Activated CD4-positive, alpha-beta T cell treated with anti-CD3 and anti-CD28 coated beads for 36 hours (primary cell): Measurements from ENCODE around the gene TNC. TPM values are rescaled to one million over a fixed set of nuclear protein-coding genes. Genes with fewer than 3 reads are reported as not detected.
A peak's percentile ranks its signal among the peaks of the same experiment; 100 is the strongest.

Source experiments
- ATAC-seq: fragments of 200-7000 bp; cut with Tn5 transposase; one replicate; pipeline ENCODE4 v1.10.0; 2021; ENCODE audit warnings: mild to moderate bottlenecking, moderate library complexity
- CTCF ChIA-PET: fragments of 350-600 bp; sonication (Branson Sonifier 250); formaldehyde crosslinking; loops from one replicate; lab custom pipeline; 2021; ENCODE audit warnings: antibody characterized with exemption; lab: Charles Lee
- POLR2A ChIA-PET: fragments of 350-600 bp; sonication (Branson Sonifier 250); formaldehyde crosslinking; loops from one replicate; lab custom pipeline; 2021; ENCODE audit warnings: antibody characterized with exemption, inconsistent platforms; lab: Charles Lee
- DNase-seq: peaks from one replicate; pipeline ENCODE4 v3.0.0-alpha.2; 2020
- H3K27ac Mint-ChIP-seq: one replicate; pipeline ENCODE4 v1.8.0; 2021; ENCODE audit warnings: mixed read lengths
- H3K27me3 Mint-ChIP-seq: one replicate; pipeline ENCODE4 v1.8.0; 2021; ENCODE audit warnings: mixed read lengths
- H3K36me3 Mint-ChIP-seq: one replicate; pipeline ENCODE4 v1.8.0; 2021; ENCODE audit warnings: low read depth, mixed read lengths
- H3K4me1 Mint-ChIP-seq: one replicate; pipeline ENCODE4 v1.8.0; 2021; ENCODE audit warnings: mixed read lengths
- H3K4me3 Mint-ChIP-seq: one replicate; pipeline ENCODE4 v1.8.0; 2021; ENCODE audit warnings: mild to moderate bottlenecking, moderate library complexity, mixed read lengths
- H3K9me3 Mint-ChIP-seq: one replicate; pipeline ENCODE4 v1.8.0; 2021; ENCODE audit warnings: low read depth, mixed read lengths
- intact Hi-C, 2 experiments: fragments of 100-400 bp; cut with DNase I in 1 of 2; cut with micrococcal nuclease in 1 of 2; formaldehyde crosslinking; loops; one replicate each; pipeline versions ENCODE4 v1.14.2 to v1.15.1; 2022 to 2024; cut with DNase I, micrococcal nuclease
- total RNA-seq, 2 experiments: library from RNA; stranded (reverse); gene quantifications; one replicate each; pipeline ENCODE4 v1.2.3, GENCODE V29; 2021

TNC gene
- total RNA-seq, 2 experiments from 2014 or later, result 0.11 to 0.90 TPM

GRCh38 chr9:115008536-115009270, 109.3 kb downstream of the TNC start:
- no peak overlapping the region for H3K4me3 Mint-ChIP-seq
- intact Hi-C loops, result loop anchor here (2.0 to 10.0 kb wide), 2 partner anchors 318 to 624 kb away; partner anchors contain the start of gene AKNA (in 1 of the 2)
- H3K4me1 Mint-ChIP-seq, result peaks cover 85% of the 10 kb centered on the region
- ATAC-seq (peak; percentile 45), DNase-seq (peak; percentile 62)
- H3K36me3 Mint-ChIP-seq, result no peaks in the 10 kb centered on the region
- no peaks in the 10 kb centered on the region for H3K9me3 Mint-ChIP-seq
- POLR2A ChIA-PET, result interaction anchor here (0.7 to 1.1 kb wide), 2 partner anchors 19 to 241 kb away, joined by 4 to 10 read pairs; no protein-coding TSS in a partner anchor
- CTCF ChIA-PET, result interaction anchor here (0.6 to 5.8 kb wide), 7 partner anchors 19 to 333 kb away, joined by 3 to 59 read pairs (median 3); partner anchors contain the start of gene TEX48
- peak overlapping the region; percentile 11 for H3K27ac Mint-ChIP-seq
- no peaks in the 10 kb centered on the region for H3K27me3 Mint-ChIP-seq

DNA sequence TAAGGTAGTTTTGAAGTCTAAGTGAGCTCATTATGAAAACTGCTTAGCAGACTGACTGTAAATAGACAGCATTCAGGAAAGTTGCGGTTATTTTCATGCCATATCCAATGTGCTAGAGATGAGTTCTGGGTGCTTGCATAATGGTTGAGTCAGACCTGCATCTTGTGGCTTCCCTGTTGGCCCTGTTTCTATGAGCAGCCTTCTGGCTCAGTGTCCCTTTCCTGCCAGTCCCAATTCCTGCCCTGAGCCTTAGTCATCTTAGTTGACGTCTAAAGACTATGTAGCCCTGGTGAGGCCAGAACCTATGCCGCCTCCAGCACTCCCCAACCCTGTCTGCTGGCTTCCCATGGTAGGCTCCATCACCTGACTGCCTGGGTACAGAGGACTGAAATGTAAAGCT, 111.3 kb downstream of the TNC start:
- POLR2A ChIA-PET, result interaction anchor here (0.7 to 4.1 kb wide), 6 partner anchors 14 to 316 kb away, joined by 3 to 30 read pairs (median 6); no protein-coding TSS in a partner anchor
- Mint-ChIP-seq H3K27me3 (no peaks in the 10 kb centered on the region), H3K4me1 (peaks cover 76% of the 10 kb centered on the region), H3K9me3 (no peaks in the 10 kb centered on the region), H3K27ac (peak overlapping the region; percentile 60), H3K4me3 (no peak overlapping the region), H3K36me3 (peaks cover 2% of the 10 kb centered on the region)
- intact Hi-C loops, result loop anchor here (1.0 to 10.0 kb wide), 5 partner anchors 17 to 622 kb away; partner anchors contain the start of gene AKNA (in 1 of the 2)
- CTCF ChIA-PET, result interaction anchor here (0.8 to 4.6 kb wide), 10 partner anchors 12 to 354 kb away, joined by 3 to 32 read pairs (median 4); partner anchors contain the start of gene TEX48
- ATAC-seq (peak; percentile 71), DNase-seq (peak; percentile 67)

DNA sequence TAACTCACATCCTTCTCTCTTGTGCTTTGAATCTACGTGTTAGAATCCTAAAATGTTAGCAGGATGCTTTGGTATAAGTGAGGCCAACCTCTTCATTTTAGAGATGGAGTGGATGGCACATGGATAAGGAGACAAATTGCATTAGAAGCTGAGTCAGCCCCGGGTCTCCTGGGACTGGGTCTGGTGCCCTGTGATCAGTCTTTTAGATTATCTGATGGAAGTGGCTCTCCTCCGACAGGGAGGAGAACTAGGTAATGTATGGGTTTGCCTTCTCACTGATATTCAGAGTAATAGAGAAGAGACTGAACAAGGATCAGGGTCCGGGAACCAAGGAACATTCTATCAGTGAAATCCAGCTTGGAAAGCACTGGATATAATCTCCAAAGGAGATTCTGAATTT, 112.6 kb downstream of the TNC start:
- no peak for DNase-seq
- Mint-ChIP-seq H3K27ac (peak overlapping the region; percentile 79), H3K27me3 (no peaks in the 10 kb centered on the region), H3K9me3 (no peaks in the 10 kb centered on the region), H3K4me3 (no peak overlapping the region), H3K36me3 (peaks cover 3% of the 10 kb centered on the region), H3K4me1 (peaks cover 81% of the 10 kb centered on the region)
- ChIA-PET CTCF (interaction anchor here (0.6 to 4.6 kb wide), 13 partner anchors 9 to 620 kb away, joined by 3 to 32 read pairs (median 4); partner anchors contain the start of genes TEX48 and TNFSF8), POLR2A (interaction anchor here (0.7 to 4.1 kb wide), 3 partner anchors 16 to 517 kb away, joined by 3 to 30 read pairs (median 5); partner anchors contain the start of gene TNFSF8)
- intact Hi-C loops, result loop anchor here in 1 of 2 experiments (2.0 to 10.0 kb wide), 2 partner anchors 75 to 621 kb away; partner anchors contain the start of genes AKNA and TNFSF8
- no peak for ATAC-seq

- H3K27ac Mint-ChIP-seq, result peak overlapping the region; percentile 75
- ChIA-PET POLR2A (interaction anchor here (0.7 to 4.1 kb wide), 3 partner anchors 15 to 518 kb away, joined by 3 to 30 read pairs (median 5); partner anchors contain the start of gene TNFSF8), CTCF (interaction anchor here (0.6 to 4.6 kb wide), 13 partner anchors 9 to 323 kb away, joined by 3 to 32 read pairs (median 3); partner anchors contain the start of genes TEX48 and TNFSF8)
- H3K36me3 Mint-ChIP-seq, result peaks cover 3% of the 10 kb centered on the region
- H3K27me3 Mint-ChIP-seq, result no peaks in the 10 kb centered on the region
- peaks cover 84% of the 10 kb centered on the region for H3K4me1 Mint-ChIP-seq
- no peak overlapping the region for H3K4me3 Mint-ChIP-seq
- no peaks in the 10 kb centered on the region for H3K9me3 Mint-ChIP-seq
- peak; percentile 40 for DNase-seq
- intact Hi-C loops, result loop anchor here (1.0 to 10.0 kb wide), 3 partner anchors 15 to 620 kb away; partner anchors contain the start of genes AKNA (in 1 of the 2) and TNFSF8 (in 1 of the 2)
- ATAC-seq, result peak; percentile 37
Measured at GRCh38 chr9:115004545-115004944, 113.4 kb downstream of the TNC start.

GRCh38 chr9:115002371-115003120, 115.4 kb downstream of the TNC start:
- H3K4me1 Mint-ChIP-seq, result peaks cover 71% of the 10 kb centered on the region
- peak overlapping the region; percentile 4 for H3K27ac Mint-ChIP-seq
- DNase-seq, result peak; percentile 44
- no peaks in the 10 kb centered on the region for H3K9me3 Mint-ChIP-seq
- CTCF ChIA-PET, result interaction anchor here (0.7 to 1.7 kb wide), 6 partner anchors 12 to 97 kb away, joined by 3 to 7 read pairs (median 4); no protein-coding TSS in a partner anchor
- intact Hi-C loops, result loop anchor here in 1 of 2 experiments (10.0 kb wide), 1 partner anchor 618 kb away; the partner anchor contains the start of gene AKNA
- peaks cover 3% of the 10 kb centered on the region for H3K36me3 Mint-ChIP-seq
- POLR2A ChIA-PET, result interaction anchor here (3.6 kb wide), 1 partner anchor 13 kb away, joined by 22 read pairs; no protein-coding TSS in a partner anchor
- no peaks in the 10 kb centered on the region for H3K27me3 Mint-ChIP-seq
- ATAC-seq, result no peak
- no peak overlapping the region for H3K4me3 Mint-ChIP-seq

DNA sequence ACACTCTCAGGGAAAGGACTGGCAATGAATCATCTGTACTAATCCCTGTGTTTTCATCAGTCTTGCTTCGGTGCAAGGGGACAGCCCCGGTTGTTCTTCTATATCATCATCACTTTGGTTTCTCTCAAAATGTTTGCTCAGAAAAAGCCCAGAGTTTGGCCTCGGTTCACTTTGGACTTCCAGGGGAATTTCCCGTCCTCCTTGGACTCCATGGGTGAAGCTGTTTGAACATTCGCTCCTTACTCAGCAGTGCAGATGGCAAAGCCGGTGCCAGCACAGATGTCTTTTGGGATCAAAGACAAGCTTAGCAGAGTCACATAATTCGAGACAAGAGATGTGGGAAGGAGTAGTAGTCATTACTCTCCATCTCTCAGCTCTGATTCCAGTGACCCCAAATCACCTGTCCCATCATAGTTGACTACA, 117.7 kb downstream of the TNC start:
- H3K4me3 Mint-ChIP-seq, result peak overlapping the region; percentile 79
- ATAC-seq, result peak; percentile 69
- H3K9me3 Mint-ChIP-seq, result no peaks in the 10 kb centered on the region
- ChIA-PET POLR2A (interaction anchor here (0.6 to 3.6 kb wide), 7 partner anchors 11 to 309 kb away, joined by 4 to 22 read pairs (median 6); no protein-coding TSS in a partner anchor), CTCF (interaction anchor here (0.6 to 1.8 kb wide), 5 partner anchors 9 to 492 kb away, joined by 3 to 11 read pairs (median 3); no protein-coding TSS in a partner anchor)
- no peaks in the 10 kb centered on the region for H3K27me3 Mint-ChIP-seq
- peak; percentile 58 for DNase-seq
- intact Hi-C loops, result loop anchor here (1.0 to 10.0 kb wide), 2 partner anchors 11 to 615 kb away; partner anchors contain the start of gene AKNA (in 1 of the 2)
- H3K27ac Mint-ChIP-seq, result peak overlapping the region; percentile 92
- peaks cover 3% of the 10 kb centered on the region for H3K36me3 Mint-ChIP-seq
- peaks cover 68% of the 10 kb centered on the region for H3K4me1 Mint-ChIP-seq

GRCh38 chr9:114998326-114998725, 119.6 kb downstream of the TNC start:
- no peak for ATAC-seq
- no peaks in the 10 kb centered on the region for H3K9me3 Mint-ChIP-seq
- POLR2A ChIA-PET, result interaction anchor here (0.8 kb wide), 1 partner anchor 9 kb away, joined by 3 read pairs; no protein-coding TSS in a partner anchor
- CTCF ChIA-PET, result no interaction called here
- peak overlapping the region; percentile 24 for H3K27ac Mint-ChIP-seq
- DNase-seq, result no peak
- H3K27me3 Mint-ChIP-seq, result no peaks in the 10 kb centered on the region
- H3K4me1 Mint-ChIP-seq, result peaks cover 70% of the 10 kb centered on the region
- peaks cover 3% of the 10 kb centered on the region for H3K36me3 Mint-ChIP-seq
- H3K4me3 Mint-ChIP-seq, result peak overlapping the region; percentile 79
- intact Hi-C loops, result no loop called here

DNA sequence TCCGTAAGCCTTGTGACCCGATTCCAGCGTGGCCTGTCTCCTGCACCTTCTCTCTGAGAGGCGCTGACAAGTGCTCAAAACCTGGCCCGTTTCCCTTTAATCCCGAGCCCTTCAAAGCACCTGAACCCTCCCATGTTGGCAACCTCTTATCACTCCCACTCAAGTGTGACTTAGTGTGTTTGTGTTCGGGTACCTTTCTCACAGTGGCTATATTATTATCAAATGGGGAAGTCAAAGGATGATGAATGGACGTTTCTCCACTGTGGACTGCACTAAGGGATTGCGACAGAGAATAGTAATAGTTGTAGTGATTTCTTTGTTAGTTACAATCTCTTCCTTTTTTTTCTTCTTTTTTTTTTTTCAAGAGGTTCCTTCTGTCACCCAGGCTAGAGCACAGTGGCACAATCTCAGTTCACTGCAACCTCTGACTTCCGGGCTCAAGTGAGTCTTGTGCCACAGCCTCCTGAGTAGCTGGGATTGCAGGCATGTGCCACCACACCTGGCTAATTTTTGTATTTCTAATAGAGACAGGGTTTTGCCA, 122.2 kb downstream of the TNC start:
- ChIA-PET POLR2A (interaction anchor here (0.6 kb wide), 1 partner anchor 19 kb away, joined by 3 read pairs; no protein-coding TSS in a partner anchor), CTCF (interaction anchor here (0.6 to 1.8 kb wide), 3 partner anchors 10 to 305 kb away, joined by 3 to 5 read pairs (median 5); no protein-coding TSS in a partner anchor)
- Mint-ChIP-seq H3K36me3 (no peaks in the 10 kb centered on the region), H3K4me3 (no peak overlapping the region), H3K4me1 (peaks cover 72% of the 10 kb centered on the region), H3K9me3 (no peaks in the 10 kb centered on the region), H3K27ac (peak overlapping the region; percentile 49), H3K27me3 (no peaks in the 10 kb centered on the region)
- no peak for DNase-seq
- intact Hi-C loops, result no loop called here
- ATAC-seq, result no peak

- no peak overlapping the region for H3K4me3 Mint-ChIP-seq
- H3K36me3 Mint-ChIP-seq, result no peaks in the 10 kb centered on the region
- ATAC-seq, result no peak
- DNase-seq, result no peak
- CTCF ChIA-PET, result interaction anchor here (0.8 to 1.8 kb wide), 3 partner anchors 11 to 589 kb away, joined by 3 to 5 read pairs (median 5); no protein-coding TSS in a partner anchor
- H3K27ac Mint-ChIP-seq, result no peak overlapping the region
- peaks cover 73% of the 10 kb centered on the region for H3K4me1 Mint-ChIP-seq
- no peaks in the 10 kb centered on the region for H3K27me3 Mint-ChIP-seq
- POLR2A ChIA-PET, result no interaction called here
- no peaks in the 10 kb centered on the region for H3K9me3 Mint-ChIP-seq
- intact Hi-C loops, result no loop called here
Measured at GRCh38 chr9:114994768-114995167, 123.2 kb downstream of the TNC start.

- CTCF ChIA-PET, result interaction anchor here (0.6 to 3.6 kb wide), 4 partner anchors 9 to 60 kb away, joined by 3 to 18 read pairs (median 8); no protein-coding TSS in a partner anchor
- intact Hi-C loops, result no loop called here
- H3K27ac Mint-ChIP-seq, result peak overlapping the region; percentile 55
Measured at GRCh38 chr9:114991861-114992260, 126.1 kb downstream of the TNC start.

More at GRCh38 chr9:114991861-114992260, 126.1 kb downstream of the TNC start:
- DNase-seq (no peak), ATAC-seq (no peak)
- Mint-ChIP-seq H3K36me3 (no peaks in the 10 kb centered on the region), H3K27me3 (no peaks in the 10 kb centered on the region), H3K9me3 (no peaks in the 10 kb centered on the region), H3K4me1 (peaks cover 91% of the 10 kb centered on the region), H3K4me3 (no peak overlapping the region)
- POLR2A ChIA-PET, result interaction anchor here (0.6 to 1.0 kb wide), 2 partner anchors 15 to 74 kb away, joined by 3 read pairs; no protein-coding TSS in a partner anchor
